K562 (cell line): ENCODE results near the gene TCFL5. TPM values are rescaled to one million over a fixed set of nuclear protein-coding genes. Genes with fewer than 3 reads are reported as not detected.
A peak's percentile ranks its signal among the peaks of the same experiment; 100 is the strongest.

Experiments used
- ATAC-seq: fragments of 200-7000 bp; cut with Tn5 transposase; 3 replicates; pipeline ENCODE4 v1.9.1; 2020; ENCODE audit warnings: moderate library complexity
- BruUV-seq: library from RNA; stranded (reverse); fragments of 400-500 nt; replicated peaks from 2 replicates; lab custom pipeline; 2021; lab: Mats Ljungman, UMichigan
- CTCF ChIA-PET: fragments of 300-600 bp; formaldehyde crosslinking; extraction: SDS; loops from one replicate; lab custom pipeline; 2021; ENCODE audit warnings: low intra/inter-chr PET ratio; lab: Yijun Ruan, JAX
- POLR2A ChIA-PET: fragments of 300-600, 350-650 bp; sonication (Branson Sonifier 250); formaldehyde crosslinking; extraction: SDS; loops from one replicate; lab custom pipeline; 2021; ENCODE audit warnings: antibody characterized with exemption, inconsistent platforms; lab: Yijun Ruan, JAX
- DNase-seq, 4 experiments: peaks; one replicate each; pipeline versions ENCODE4 v3.0.0 to v3.0.0-alpha.2; 2011 to 2018; ENCODE audit warnings: low spot score in 3 of 4, mixed read lengths in 3 of 4; ENCODE audit errors: extremely low read depth in 1 of 4
- FAIRE-seq: peaks from 2 replicates; lab custom pipeline; 2011; peaks lifted over from hg19 to GRCh38; lab: Jason Lieb, UNC
- H2AFZ ChIP-seq: 2 replicates; pipeline ENCODE4 v1.6.0; 2011; ENCODE audit warnings: low read depth, low read length, control low read depth, inconsistent platforms
- H3K27ac ChIP-seq: fragments of 200-600 bp; 3 replicates; pipeline ENCODE4 v1.8.0; 2011; ENCODE audit warnings: low read depth, mild to moderate bottlenecking, control low read depth, inconsistent platforms, low read length, moderate library complexity, mixed read lengths; ENCODE audit errors: extremely low read depth
- H3K27me3 ChIP-seq, 2 experiments: fragments of 300-600 bp in 1 of 2; 2 replicates in 1 of 2; 3 replicates in 1 of 2; pipeline versions ENCODE4 v1.6.0 to v1.8.0; 2011; ENCODE audit warnings: inconsistent platforms in 2 of 2, low read length in 2 of 2, mild to moderate bottlenecking in 1 of 2, mixed read lengths in 1 of 2, moderate library complexity in 1 of 2; ENCODE audit not compliant: control insufficient read depth in 2 of 2, insufficient read depth in 2 of 2
- H3K36me3 ChIP-seq: fragments of 300-600 bp; 3 replicates; pipeline ENCODE4 v1.8.0; 2011; ENCODE audit warnings: mild to moderate bottlenecking, low read length, inconsistent platforms; ENCODE audit not compliant: control insufficient read depth, insufficient read depth
- H3K4me1 ChIP-seq, 2 experiments: fragments of 200-600 bp in 1 of 2; replicated peaks in 1 of 2; 2 replicates in 1 of 2; 3 replicates in 1 of 2; pipeline versions ENCODE4 v1.5.1 to v1.8.0; 2011; ENCODE audit warnings: inconsistent platforms in 2 of 2, low read length in 2 of 2, mild to moderate bottlenecking in 1 of 2, mixed read lengths in 1 of 2, moderate library complexity in 1 of 2; ENCODE audit not compliant: control insufficient read depth in 2 of 2, insufficient read depth in 2 of 2
- H3K4me2 ChIP-seq: 2 replicates; pipeline ENCODE4 v1.6.1; 2011; ENCODE audit warnings: low read length, control low read depth, inconsistent platforms, mixed read lengths; ENCODE audit not compliant: insufficient read depth
- H3K4me3 ChIP-seq: fragments of 200-600 bp; sonication (generic), shearing (Covaris generic); 2 replicates; pipeline ENCODE4 v1.5.1; 2016; ENCODE audit warnings: control low read depth, inconsistent platforms
- H3K79me2 ChIP-seq: fragments of 200-600 bp; 3 replicates; pipeline ENCODE4 v1.8.0; 2011; ENCODE audit warnings: low read length, inconsistent platforms; ENCODE audit not compliant: control insufficient read depth, insufficient read depth
- H3K9ac ChIP-seq, 2 experiments: 2 replicates each; pipeline versions ENCODE4 v1.6.0 to v1.6.1; 2011; ENCODE audit warnings: low read depth in 2 of 2, low read length in 2 of 2, control low read depth in 1 of 2, inconsistent platforms in 1 of 2, mild to moderate bottlenecking in 1 of 2, mixed read lengths in 1 of 2; ENCODE audit not compliant: insufficient read depth in 1 of 2
- H3K9me1 ChIP-seq: one replicate; pipeline ENCODE4 v1.6.0; 2011; ENCODE audit warnings: inconsistent platforms, mild to moderate bottlenecking, low read length, moderate library complexity; ENCODE audit not compliant: control insufficient read depth, insufficient read depth
- H3K9me3 ChIP-seq: replicated peaks from 2 replicates; pipeline ENCODE4 v1.5.1; 2011; ENCODE audit warnings: low read depth, low read length, inconsistent platforms; ENCODE audit not compliant: control insufficient read depth, insufficient read depth
- H4K20me1 ChIP-seq: replicated peaks from 2 replicates; pipeline ENCODE4 v1.6.1; 2011; ENCODE audit warnings: low read length, inconsistent platforms, mixed read lengths; ENCODE audit not compliant: control insufficient read depth, insufficient read depth
- CUX1 ChIP-seq: fragments of 200-800 bp; sonication (Bioruptor generic); IDR thresholded peaks from 2 replicates; pipeline ENCODE4 v1.6.1; 2016; ENCODE audit warnings: missing genetic modification characterization, missing compliant biosample characterization
- HOXB6 ChIP-seq: fragments of 250-450 bp; sonication (Bioruptor Pico); IDR thresholded peaks from 2 replicates; pipeline ENCODE4 v1.5.1; 2022; ENCODE audit warnings: mild to moderate bottlenecking, borderline replicate concordance
- POLR2AphosphoS5 ChIP-seq: IDR thresholded peaks from 2 replicates; pipeline ENCODE4 v1.6.1; 2011; ENCODE audit warnings: mild to moderate bottlenecking, low read depth, low read length, moderate library complexity; ENCODE audit not compliant: control insufficient read depth, insufficient read depth
- POLR2G ChIP-seq: fragments of 200-400 bp; formaldehyde crosslinking; IDR thresholded peaks from 2 replicates; pipeline ENCODE4 v1.6.1; 2017; ENCODE audit warnings: low read depth, mild to moderate bottlenecking, antibody characterized with exemption, low read length, moderate library complexity
- RFX5 ChIP-seq: IDR thresholded peaks from 2 replicates; pipeline ENCODE4 v1.6.1; 2011; ENCODE audit warnings: low read depth, mild to moderate bottlenecking, improper control_type of control experiment, low read length
- YY1 ChIP-seq, 3 experiments: IDR thresholded peaks; 2 replicates each; pipeline ENCODE4 v1.6.1; 2011; ENCODE audit warnings: low read length in 2 of 3, mild to moderate bottlenecking in 2 of 3, moderate library complexity in 2 of 3, borderline replicate concordance in 1 of 3, control low read depth in 1 of 3, low read depth in 1 of 3; ENCODE audit not compliant: insufficient read depth in 3 of 3, insufficient replicate concordance in 2 of 3, control insufficient read depth in 1 of 3, insufficient read length in 1 of 3; ENCODE audit errors: extremely low read depth in 1 of 3
- WGBS: fragments of 100-300 bp; shearing (Covaris generic); methylation state at CpG from one replicate; pipeline ENCODE4 v1.1.6; 2016; ENCODE audit warnings: low coverage, mixed read lengths; ENCODE audit not compliant: insufficient coverage; ENCODE audit errors: missing lambda C conversion rate; 5-methylcytosine and 5-hydroxymethylcytosine counted together
- in situ Hi-C: fragments of 300-500 bp; cut with MboI; formaldehyde crosslinking; loops from 4 replicates; pipeline ENCODE4 v1.15.0; 2018; ENCODE audit warnings: inconsistent platforms, mixed read lengths
- intact Hi-C: fragments of 100-400 bp; cut with micrococcal nuclease; formaldehyde crosslinking; loops from 2 replicates; pipeline ENCODE4 v1.14.2; 2022
- polyA plus RNA-seq, 8 experiments: library from polyadenylated mRNA; depleted of rRNA in 4 of 8; stranded (reverse) in 5 of 8; unstranded in 3 of 8; fragments of >200 nt; fragmentation: Nextera tagmentation in 2 of 8; fragmentation: Illumina TruSeq in 1 of 8; extraction: Ambion mirVana in 2 of 8; extraction: Trizol in 1 of 8; gene quantifications; 2 replicates each; pipeline versions ENCODE4 v1.2.1 to v1.2.3, GENCODE V29; 2011 to 2014; ENCODE audit warnings: inconsistent platforms in 1 of 8, missing spikeins in 1 of 8
- total RNA-seq, 7 experiments: library from RNA; depleted of rRNA in 6 of 7; stranded (reverse); fragments of >200 nt in 6 of 7; fragmentation: Illumina TruSeq in 2 of 7; extraction: Trizol in 2 of 7; gene quantifications; 2 replicates each; pipeline versions ENCODE4 v1.2.1 to v1.2.3, GENCODE V29; 2011 to 2021; ENCODE audit warnings: low replicate concordance in 1 of 7

TCFL5 gene
- total and polyA plus RNA-seq, 9 of the 15 experiments (the other 6 are each of a cell fraction or from before 2014, with no cell fraction given), result 1.00 to 12.6 (median 9.1) TPM

DNA sequence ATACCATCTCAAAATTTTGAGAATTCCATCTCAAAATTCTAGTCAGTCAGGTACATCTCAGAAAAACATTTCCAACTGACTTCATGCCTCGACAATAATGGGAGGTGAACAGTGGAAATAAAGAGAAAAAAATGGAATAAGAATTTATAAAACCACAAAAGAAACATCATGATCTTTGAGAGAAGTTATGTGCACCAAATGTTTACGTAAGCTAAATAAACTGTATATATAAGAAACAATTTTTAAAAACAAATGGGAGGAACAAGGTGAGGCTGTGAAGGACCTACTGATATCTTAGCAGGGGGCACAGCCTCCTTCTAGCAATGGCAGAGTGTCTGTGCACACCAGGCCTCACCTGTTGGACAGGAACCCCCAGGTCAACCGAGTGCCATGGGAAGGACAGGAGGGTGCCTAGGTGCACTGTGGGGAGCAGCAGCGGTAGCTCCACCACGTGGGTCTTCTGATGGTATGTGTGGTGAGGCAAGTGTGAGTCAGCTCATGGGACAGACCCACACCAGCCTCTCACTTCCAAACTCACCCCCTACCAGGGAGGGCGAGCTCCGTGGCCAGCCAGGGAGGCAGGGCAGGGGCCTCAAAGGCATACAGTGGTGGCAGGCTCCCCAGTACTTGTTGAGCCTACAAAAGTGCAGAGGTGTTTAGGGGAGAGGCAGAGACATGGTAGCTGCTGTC, 41.4 kb upstream of the TCFL5 start:
- Histone ChIP-seq H3K4me1 (peaks cover 6 to 10% of the 10 kb centered on the region in 2 experiments), H3K79me2 (0 out of 3 replicates have a peak, but pooled peaks cover 5% of the 10 kb centered on the region), H3K4me3 (no peak overlapping the region), H3K36me3 (peaks cover 73% of the 10 kb centered on the region), H3K27me3 (no peaks in the 10 kb centered on the region), H3K27ac (no peak overlapping the region), H4K20me1 (peaks cover 13% of the 10 kb centered on the region), H2AFZ (no peak overlapping the region), H3K9ac (peak overlapping the region in 1 of 2 experiments; percentile 20; a peak in 1 of 4 replicates), H3K4me2 (no peak overlapping the region), H3K9me3 (no peaks in the 10 kb centered on the region), H3K9me1 (peaks cover 5% of the 10 kb centered on the region)
- no peak for ATAC-seq
- FAIRE-seq, result no peak
- no peak for DNase-seq
- intact Hi-C loops, result loop anchor here (5.0 kb wide), 1 partner anchor 104 kb away; the partner anchor contains the start of gene BHLHE23
- in situ Hi-C loops, result no loop called here
- WGBS, result 80% methylated on average over 7 of the region's 7 CpGs
- CTCF ChIA-PET, result no interaction called here
- POLR2A ChIA-PET, result interaction anchor here (0.7 to 4.6 kb wide), 10 partner anchors 8 to 62 kb away, joined by 3 to 21 read pairs (median 4); partner anchors contain the start of genes DIDO1 and GID8
- TF ChIP-seq POLR2G (peak; percentile 47), HOXB6 (CRISPR knock-in tag) (no peak), POLR2AphosphoS5 (peak; percentile 22; the same call in 1 of the 2 replicates)
- no TSS peak for BruUV-seq

- FAIRE-seq, result no peak
- 96% methylated on average over 11 of the region's 11 CpGs for WGBS
- in situ Hi-C loops (no loop called here), intact Hi-C loops (loop anchor here (2.0 to 5.0 kb wide), 2 partner anchors 79 to 105 kb away; partner anchors contain the start of gene BHLHE23)
- ATAC-seq, result no peak
- DNase-seq, result no peak
- Histone ChIP-seq H3K79me2 (0 out of 3 replicates have a peak, but pooled peaks cover 3% of the 10 kb centered on the region), H3K27ac (no peak overlapping the region), H3K9ac (no peak overlapping the region), H3K4me1 (peaks cover 6 to 10% of the 10 kb centered on the region in 2 experiments), H3K36me3 (peaks cover 69% of the 10 kb centered on the region), H3K4me2 (no peak overlapping the region), H2AFZ (no peak overlapping the region), H3K9me3 (no peaks in the 10 kb centered on the region), H3K4me3 (no peak overlapping the region), H4K20me1 (peaks cover 13% of the 10 kb centered on the region), H3K27me3 (no peaks in the 10 kb centered on the region), H3K9me1 (peaks cover 1% of the 10 kb centered on the region)
- ChIA-PET CTCF (interaction anchor here (0.5 to 3.9 kb wide), 2 partner anchors 71 to 108 kb away, joined by 3 to 30 read pairs; no protein-coding TSS in a partner anchor), POLR2A (interaction anchor here (0.9 to 4.6 kb wide), 5 partner anchors 10 to 80 kb away, joined by 3 to 21 read pairs (median 4); partner anchors contain the start of gene GID8)
- TSS peak; percentile 24 for BruUV-seq
- TF ChIP-seq RFX5 (no peak), YY1 (IDR thresholded peaks at IDR 0.05; ENCODE audit: borderline replicate concordance in 1 of 3, control insufficient read depth in 1 of 3, extremely low read depth in 1 of 3, insufficient read depth in 3 of 3, insufficient read length in 1 of 3, insufficient replicate concordance in 2 of 3, low read depth in 1 of 3, low read length in 2 of 3) (no peak), CUX1 (CRISPR knock-in tag) (no peak)
Observed at GRCh38 chr20:62901891-62902290, 40.3 kb upstream of the TCFL5 start.
